Measurements from ENCODE around the gene P2RY2.

DNA sequence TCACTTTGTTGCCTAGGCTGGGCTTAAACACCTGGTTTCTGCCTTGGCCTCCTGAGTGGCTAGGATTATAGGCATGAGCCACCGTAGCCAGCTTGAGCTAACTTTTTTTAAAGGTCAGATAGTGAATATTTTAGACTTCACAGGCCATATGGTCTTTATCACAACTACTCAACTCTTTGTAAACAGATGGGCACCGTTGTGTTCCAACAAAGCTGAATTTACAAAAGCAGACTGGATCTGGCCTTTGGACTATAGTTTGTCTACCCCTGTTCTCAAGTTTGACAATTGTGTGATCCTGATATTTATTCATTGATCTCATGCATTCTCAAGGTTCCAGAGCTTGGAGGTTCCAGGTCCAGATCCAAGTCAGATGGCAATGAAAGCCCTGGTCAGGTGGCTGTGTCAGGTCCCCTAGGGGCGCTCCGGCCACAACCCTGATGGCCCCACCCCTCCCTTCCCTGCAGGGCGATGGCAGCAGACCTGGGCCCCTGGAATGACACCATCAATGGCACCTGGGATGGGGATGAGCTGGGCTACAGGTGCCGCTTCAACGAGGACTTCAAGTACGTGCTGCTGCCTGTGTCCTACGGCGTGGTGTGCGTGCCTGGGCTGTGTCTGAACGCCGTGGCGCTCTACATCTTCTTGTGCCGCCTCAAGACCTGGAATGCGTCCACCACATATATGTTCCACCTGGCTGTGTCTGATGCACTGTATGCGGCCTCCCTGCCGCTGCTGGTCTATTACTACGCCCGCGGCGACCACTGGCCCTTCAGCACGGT, 15.8 kb downstream of the P2RY2 start:
- TF ChIP-seq, protein P1, sequence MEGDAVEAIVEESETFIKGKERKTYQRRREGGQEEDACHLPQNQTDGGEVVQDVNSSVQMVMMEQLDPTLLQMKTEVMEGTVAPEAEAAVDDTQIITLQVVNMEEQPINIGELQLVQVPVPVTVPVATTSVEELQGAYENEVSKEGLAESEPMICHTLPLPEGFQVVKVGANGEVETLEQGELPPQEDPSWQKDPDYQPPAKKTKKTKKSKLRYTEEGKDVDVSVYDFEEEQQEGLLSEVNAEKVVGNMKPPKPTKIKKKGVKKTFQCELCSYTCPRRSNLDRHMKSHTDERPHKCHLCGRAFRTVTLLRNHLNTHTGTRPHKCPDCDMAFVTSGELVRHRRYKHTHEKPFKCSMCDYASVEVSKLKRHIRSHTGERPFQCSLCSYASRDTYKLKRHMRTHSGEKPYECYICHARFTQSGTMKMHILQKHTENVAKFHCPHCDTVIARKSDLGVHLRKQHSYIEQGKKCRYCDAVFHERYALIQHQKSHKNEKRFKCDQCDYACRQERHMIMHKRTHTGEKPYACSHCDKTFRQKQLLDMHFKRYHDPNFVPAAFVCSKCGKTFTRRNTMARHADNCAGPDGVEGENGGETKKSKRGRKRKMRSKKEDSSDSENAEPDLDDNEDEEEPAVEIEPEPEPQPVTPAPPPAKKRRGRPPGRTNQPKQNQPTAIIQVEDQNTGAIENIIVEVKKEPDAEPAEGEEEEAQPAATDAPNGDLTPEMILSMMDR (IDR thresholded peaks at IDR 0.05; ENCODE audit: insufficient read depth, low read length, poor library complexity, severe bottlenecking), result no peak
- TF ChIP-seq EZH2phosphoT487 (conservative IDR thresholded peaks at IDR 0.05; ENCODE audit: low read length), result no peak

Data from SU-DHL-6 (cell line).